Neural progenitor cell (in vitro differentiated cells): Measurements from ENCODE around the gene SLAMF7. TPM values are rescaled to one million over a fixed set of nuclear protein-coding genes. Genes with fewer than 3 reads are reported as not detected.
A peak's percentile ranks its signal among the peaks of the same experiment; 100 is the strongest.

Source experiments
- DNase-seq: peaks from one replicate; pipeline ENCODE4 v3.0.0-alpha.2; 2016; ENCODE audit warnings: low spot score
- H2AFZ ChIP-seq: fragments of 200-600 bp; sonication (generic); replicated peaks from 2 replicates; pipeline ENCODE4 v1.6.1; 2016; ENCODE audit warnings: antibody characterized with exemption
- H3F3A ChIP-seq: fragments of 200-600 bp; sonication (generic); 2 replicates; pipeline ENCODE4 v1.6.1; 2016; ENCODE audit warnings: antibody characterized with exemption, low read depth
- H3K27ac ChIP-seq: fragments of 200-600 bp; sonication (generic); 2 replicates; pipeline ENCODE4 v1.5.1; 2016; ENCODE audit warnings: mild to moderate bottlenecking
- H3K27me3 ChIP-seq: fragments of 200-600 bp; sonication (generic); 2 replicates; pipeline ENCODE4 v1.6.1; 2016; ENCODE audit warnings: mild to moderate bottlenecking, moderate library complexity
- H3K36me3 ChIP-seq: fragments of 200-600 bp; sonication (generic); 2 replicates; pipeline ENCODE4 v1.5.1; 2016
- H3K4me1 ChIP-seq: fragments of 200-600 bp; sonication (generic); 2 replicates; pipeline ENCODE4 v1.6.1; 2016; ENCODE audit warnings: mixed run types
- H3K4me2 ChIP-seq: fragments of 200-600 bp; sonication (generic); 2 replicates; pipeline ENCODE4 v1.6.1; 2016
- H3K4me3 ChIP-seq: fragments of 200-600 bp; sonication (generic); 2 replicates; pipeline ENCODE4 v1.5.1; 2016
- H3K79me2 ChIP-seq: fragments of 200-600 bp; sonication (generic); 2 replicates; pipeline ENCODE4 v1.6.1; 2016; ENCODE audit warnings: low read depth
- H3K9ac ChIP-seq: fragments of 200-600 bp; sonication (generic); 2 replicates; pipeline ENCODE4 v1.6.1; 2016
- H3K9me3 ChIP-seq: fragments of 200-600 bp; sonication (generic); 2 replicates; pipeline ENCODE4 v1.5.1; 2016; ENCODE audit warnings: low read depth
- H4K20me1 ChIP-seq: fragments of 200-600 bp; sonication (generic); 2 replicates; pipeline ENCODE4 v1.6.1; 2016; ENCODE audit warnings: low read depth
- H3K27ac Mint-ChIP-seq: 3 replicates; pipeline ENCODE4 v1.8.0; 2021; ENCODE audit warnings: mixed read lengths
- H3K27me3 Mint-ChIP-seq: 2 replicates; pipeline ENCODE4 v1.8.0; 2022; ENCODE audit warnings: low read depth, mild to moderate bottlenecking, inconsistent platforms, moderate library complexity, mixed read lengths; ENCODE audit not compliant: insufficient read depth
- H3K36me3 Mint-ChIP-seq: 3 replicates; pipeline ENCODE4 v1.8.0; 2021; ENCODE audit warnings: mixed read lengths
- H3K4me1 Mint-ChIP-seq: 3 replicates; pipeline ENCODE4 v1.8.0; 2021; ENCODE audit warnings: mixed read lengths
- H3K4me3 Mint-ChIP-seq: 3 replicates; pipeline ENCODE4 v1.8.0; 2021; ENCODE audit warnings: mild to moderate bottlenecking, moderate library complexity, mixed read lengths
- H3K9me3 Mint-ChIP-seq: 3 replicates; pipeline ENCODE4 v1.8.0; 2020; ENCODE audit warnings: mixed read lengths
- EZH2 ChIP-seq: fragments of 200-600 bp; sonication (generic); IDR thresholded peaks from 2 replicates; pipeline ENCODE4 v1.6.1; 2017; ENCODE audit warnings: antibody characterized with exemption, mild to moderate bottlenecking, moderate library complexity
- EZH2phosphoT487 ChIP-seq: fragments of 200-600 bp; sonication (generic); IDR thresholded peaks from 2 replicates; pipeline ENCODE4 v1.6.1; 2017; ENCODE audit warnings: antibody characterized with exemption
- total RNA-seq: library from RNA; depleted of rRNA; stranded (reverse); fragments of >200 nt; gene quantifications from 2 replicates; pipeline ENCODE4 v1.2.3, GENCODE V29; 2015; ENCODE audit warnings: low replicate concordance
- TF ChIP-seq, protein P1 (sequence below): fragments of 200-600 bp; sonication (generic); IDR thresholded peaks from 2 replicates; pipeline ENCODE4 v1.5.1; 2017; ENCODE audit warnings: antibody characterized with exemption, mild to moderate bottlenecking

SLAMF7 gene
- total RNA-seq, 1 donor from 2014 or later, result not detected

DNA sequence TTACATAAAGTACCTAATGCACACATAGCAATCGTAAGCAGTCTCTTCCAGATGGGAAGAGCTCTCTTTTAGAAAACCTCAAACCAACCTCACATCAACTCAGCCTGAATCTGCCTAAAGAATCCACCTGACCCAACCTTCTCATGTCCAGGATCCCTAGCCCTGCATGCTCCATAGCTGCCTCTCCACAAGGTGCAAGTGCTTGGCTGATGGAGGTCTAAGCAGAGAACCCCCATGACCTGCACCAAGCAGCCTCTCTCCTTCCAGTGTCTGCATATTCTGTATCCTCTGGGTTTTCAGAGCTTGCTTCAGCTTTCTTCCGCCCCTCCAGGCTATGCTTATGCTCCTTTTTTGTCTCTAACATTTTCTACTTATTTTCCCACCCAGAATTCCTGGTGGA is 59.4 kb downstream of the SLAMF7 start:
- TF ChIP-seq, protein P1, sequence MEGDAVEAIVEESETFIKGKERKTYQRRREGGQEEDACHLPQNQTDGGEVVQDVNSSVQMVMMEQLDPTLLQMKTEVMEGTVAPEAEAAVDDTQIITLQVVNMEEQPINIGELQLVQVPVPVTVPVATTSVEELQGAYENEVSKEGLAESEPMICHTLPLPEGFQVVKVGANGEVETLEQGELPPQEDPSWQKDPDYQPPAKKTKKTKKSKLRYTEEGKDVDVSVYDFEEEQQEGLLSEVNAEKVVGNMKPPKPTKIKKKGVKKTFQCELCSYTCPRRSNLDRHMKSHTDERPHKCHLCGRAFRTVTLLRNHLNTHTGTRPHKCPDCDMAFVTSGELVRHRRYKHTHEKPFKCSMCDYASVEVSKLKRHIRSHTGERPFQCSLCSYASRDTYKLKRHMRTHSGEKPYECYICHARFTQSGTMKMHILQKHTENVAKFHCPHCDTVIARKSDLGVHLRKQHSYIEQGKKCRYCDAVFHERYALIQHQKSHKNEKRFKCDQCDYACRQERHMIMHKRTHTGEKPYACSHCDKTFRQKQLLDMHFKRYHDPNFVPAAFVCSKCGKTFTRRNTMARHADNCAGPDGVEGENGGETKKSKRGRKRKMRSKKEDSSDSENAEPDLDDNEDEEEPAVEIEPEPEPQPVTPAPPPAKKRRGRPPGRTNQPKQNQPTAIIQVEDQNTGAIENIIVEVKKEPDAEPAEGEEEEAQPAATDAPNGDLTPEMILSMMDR, result no peak
- TF ChIP-seq EZH2 (no peak), EZH2phosphoT487 (no peak)
- no peaks in the 10 kb centered on the region for H3K79me2 ChIP-seq
- no peaks in the 10 kb centered on the region for H3K36me3 Mint-ChIP-seq
- peaks cover 4% of the 10 kb centered on the region for H3K27me3 Mint-ChIP-seq
- H4K20me1 ChIP-seq, result no peaks in the 10 kb centered on the region
- H3K27ac Mint-ChIP-seq, result peak overlapping the region; percentile 8
- H3K9ac ChIP-seq, result no peak overlapping the region
- H3K9me3 Mint-ChIP-seq, result no peaks in the 10 kb centered on the region
- no peaks in the 10 kb centered on the region for H3K9me3 ChIP-seq
- no peaks in the 10 kb centered on the region for H3K36me3 ChIP-seq
- H3K4me2 ChIP-seq, result no peak overlapping the region
- no peak overlapping the region for H3K27ac ChIP-seq
- H3K4me1 Mint-ChIP-seq, result no peaks in the 10 kb centered on the region
- H3F3A ChIP-seq, result no peaks in the 10 kb centered on the region
- no peak overlapping the region for H3K4me3 Mint-ChIP-seq
- H2AFZ ChIP-seq, result no peak overlapping the region
- H3K4me1 ChIP-seq, result no peaks in the 10 kb centered on the region
- no peak overlapping the region for H3K4me3 ChIP-seq
- H3K27me3 ChIP-seq, result no peaks in the 10 kb centered on the region
- DNase-seq, result no peak

DNA sequence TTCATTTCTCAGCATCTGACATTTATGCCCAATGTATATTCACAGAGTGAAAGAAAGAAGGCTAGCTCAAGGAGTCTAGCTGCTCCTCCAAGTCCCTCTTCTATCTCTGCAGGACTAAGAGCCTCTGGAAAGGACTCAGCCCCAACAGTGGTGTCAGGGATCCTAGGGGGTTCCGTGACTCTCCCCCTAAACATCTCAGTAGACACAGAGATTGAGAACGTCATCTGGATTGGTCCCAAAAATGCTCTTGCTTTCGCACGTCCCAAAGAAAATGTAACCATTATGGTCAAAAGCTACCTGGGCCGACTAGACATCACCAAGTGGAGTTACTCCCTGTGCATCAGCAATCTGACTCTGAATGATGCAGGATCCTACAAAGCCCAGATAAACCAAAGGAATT is 60.6 kb downstream of the SLAMF7 start:
- H3K4me3 Mint-ChIP-seq, result no peak overlapping the region
- no peaks in the 10 kb centered on the region for H3K4me1 Mint-ChIP-seq
- no peak for DNase-seq
- Histone ChIP-seq H4K20me1 (no peaks in the 10 kb centered on the region), H3F3A (no peaks in the 10 kb centered on the region), H2AFZ (no peak overlapping the region), H3K4me1 (no peaks in the 10 kb centered on the region), H3K4me3 (no peak overlapping the region), H3K9ac (no peak overlapping the region), H3K36me3 (no peaks in the 10 kb centered on the region), H3K27me3 (no peaks in the 10 kb centered on the region), H3K9me3 (no peaks in the 10 kb centered on the region), H3K27ac (no peak overlapping the region), H3K4me2 (no peak overlapping the region), H3K79me2 (no peaks in the 10 kb centered on the region)
- H3K9me3 Mint-ChIP-seq, result peaks cover 6% of the 10 kb centered on the region
- H3K27me3 Mint-ChIP-seq, result peaks cover 4% of the 10 kb centered on the region
- no peak for TF ChIP-seq EZH2
- TF ChIP-seq EZH2phosphoT487, result no peak
- TF ChIP-seq, protein P1, result no peak
- H3K27ac Mint-ChIP-seq, result no peak overlapping the region
- no peaks in the 10 kb centered on the region for H3K36me3 Mint-ChIP-seq

- no peaks in the 10 kb centered on the region for H3K4me1 Mint-ChIP-seq
- Histone ChIP-seq H3K4me3 (no peak overlapping the region), H3K27me3 (no peaks in the 10 kb centered on the region), H3K4me2 (no peak overlapping the region), H3K9me3 (no peaks in the 10 kb centered on the region), H3K9ac (no peak overlapping the region), H3F3A (no peaks in the 10 kb centered on the region), H2AFZ (no peak overlapping the region), H3K79me2 (no peaks in the 10 kb centered on the region), H4K20me1 (no peaks in the 10 kb centered on the region), H3K4me1 (no peaks in the 10 kb centered on the region), H3K27ac (no peak overlapping the region), H3K36me3 (no peaks in the 10 kb centered on the region)
- no peak overlapping the region for H3K4me3 Mint-ChIP-seq
- H3K27ac Mint-ChIP-seq, result no peak overlapping the region
- peaks cover 9% of the 10 kb centered on the region for H3K9me3 Mint-ChIP-seq
- DNase-seq, result no peak
- no peak for TF ChIP-seq EZH2
- TF ChIP-seq, protein P1, result no peak
- TF ChIP-seq EZH2phosphoT487, result no peak
- no peaks in the 10 kb centered on the region for H3K36me3 Mint-ChIP-seq
- H3K27me3 Mint-ChIP-seq, result peaks cover 4% of the 10 kb centered on the region
These were observed 61.1 kb downstream of the SLAMF7 start for GRCh38 chr1:160800142-160800541.
